ENCODE data around the gene ZNF667. TPM values are rescaled to one million over a fixed set of nuclear protein-coding genes. Genes with fewer than 3 reads are reported as not detected.

ZNF667 gene
- total RNA-seq = 1.5 and 2.8 TPM in 2 replicates

- DNase-seq (ENCODE audit: low read depth in 2 of 2) = peak; percentile 7 to 8
Observed at GRCh38 chr19:56476651-56477428, at the start of gene ZNF667. Gene ZNF667 (minus strand): TSS chr19:56477345. CDS start chr19:56462370, 14,975 bp downstream.

GRCh38 chr19:56525214-56525860 lies 48.2 kb upstream of the ZNF667 start:
- DNase-seq (ENCODE audit: low read depth in 2 of 2) = no peak

GRCh38 chr19:56508290-56508778 lies 31.2 kb upstream of the ZNF667 start:
- no peak for DNase-seq (ENCODE audit: low read depth in 2 of 2)

- peak; percentile 98 to 99 for DNase-seq (ENCODE audit: low read depth in 2 of 2)
Observed at GRCh38 chr19:56507446-56508289, 30.5 kb upstream of the ZNF667 start, which contains the start of gene ZNF471. Gene ZNF471 (plus strand): TSS chr19:56507855. CDS start chr19:56511572, 3,717 bp downstream.

GRCh38 chr19:56504581-56504980 lies 27.4 kb upstream of the ZNF667 start:
- DNase-seq (ENCODE audit: low read depth in 2 of 2) = peak in 1 of 2 donors; percentile 6

GRCh38 chr19:56491399-56491798 lies 14.3 kb upstream of the ZNF667 start:
- no peak for DNase-seq (ENCODE audit: low read depth in 2 of 2)

GRCh38 chr19:56477429-56478338 lies 539 bp upstream of the ZNF667 start:
- peak; percentile 64 to 81 for DNase-seq (ENCODE audit: low read depth in 2 of 2)

GRCh38 chr19:56476093-56476492 lies 1.1 kb downstream of the ZNF667 start:
- DNase-seq (ENCODE audit: low read depth in 2 of 2) = no peak

- DNase-seq (ENCODE audit: low read depth in 2 of 2) = no peak
Observed at GRCh38 chr19:56474308-56474707, 2.8 kb downstream of the ZNF667 start.

GRCh38 chr19:56441206-56441792 lies 35.8 kb downstream of the ZNF667 start:
- DNase-seq (ENCODE audit: low read depth in 2 of 2) = no peak

- no peak for DNase-seq (ENCODE audit: low read depth in 2 of 2)
Observed at GRCh38 chr19:56423985-56424353, 53.2 kb downstream of the ZNF667 start.

GRCh38 chr19:56423276-56423984 lies 53.7 kb downstream of the ZNF667 start:
- DNase-seq (ENCODE audit: low read depth in 2 of 2) = no peak

- DNase-seq (ENCODE audit: low read depth in 2 of 2) = no peak
Observed at GRCh38 chr19:56405062-56405461, 72.1 kb downstream of the ZNF667 start.

- no peak for DNase-seq (ENCODE audit: low read depth in 2 of 2)
Observed at GRCh38 chr19:56404705-56405056, 72.5 kb downstream of the ZNF667 start.

GRCh38 chr19:56403764-56404704 lies 73.1 kb downstream of the ZNF667 start, which contains the start of gene ZNF583:
Gene ZNF583 (plus strand): TSS chr19:56404332. CDS start chr19:56407115, 2,783 bp downstream.
- DNase-seq (ENCODE audit: low read depth in 2 of 2) = peak; percentile 98

- DNase-seq (ENCODE audit: low read depth in 2 of 2) = peak in 1 of 2 donors; percentile 33
Observed at GRCh38 chr19:56403261-56403660, 73.9 kb downstream of the ZNF667 start.

- DNase-seq (ENCODE audit: low read depth in 2 of 2) = no peak
Observed at GRCh38 chr19:56400485-56400884, 76.7 kb downstream of the ZNF667 start.

- DNase-seq (ENCODE audit: low read depth in 2 of 2) = no peak
Observed at GRCh38 chr19:56398809-56399208, 78.3 kb downstream of the ZNF667 start.

Measured in lung microvascular endothelial cell (primary cell).